ENCODE measurements around the gene STAG1.

STAG1 gene

DNA sequence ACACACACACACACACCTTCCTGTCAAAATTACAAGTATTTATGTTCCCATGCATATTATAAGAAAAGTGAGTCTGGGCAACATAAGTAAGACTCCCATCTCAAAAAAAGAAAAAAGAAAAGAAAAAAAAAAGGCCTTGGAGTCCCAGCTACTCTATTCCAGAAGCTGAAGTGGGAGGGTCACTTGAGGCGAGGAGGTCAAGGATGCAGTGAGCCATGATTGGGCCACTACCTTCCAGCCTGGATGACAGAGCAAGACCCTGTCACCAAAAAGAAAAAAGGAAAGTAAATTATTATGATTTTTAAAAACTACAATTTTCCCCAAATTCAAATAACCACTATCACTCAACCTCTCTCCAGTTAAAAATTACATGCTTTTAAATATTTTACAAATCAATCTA is 113.1 kb downstream of the STAG1 start:
- no peak for DNase-seq (ENCODE audit: low read depth)
- no peak for TF ChIP-seq CTCF (IDR thresholded peaks at IDR 0.05; ENCODE audit: control insufficient read depth, insufficient read depth, low read depth, low read length, missing control alignments)
- no peak overlapping the region for H3K4me3 ChIP-seq (ENCODE audit: control insufficient read depth, low read depth, low read length)

- no peak for DNase-seq (ENCODE audit: low read depth)
- H3K4me3 ChIP-seq (ENCODE audit: control insufficient read depth, low read depth, low read length), result no peak overlapping the region
- no peak for TF ChIP-seq CTCF (IDR thresholded peaks at IDR 0.05; ENCODE audit: control insufficient read depth, insufficient read depth, low read depth, low read length, missing control alignments)
Observed at GRCh38 chr3:136637176-136637575, 115.0 kb downstream of the STAG1 start.

GRCh38 chr3:136634821-136635220 is 117.4 kb downstream of the STAG1 start:
- no peak overlapping the region for H3K4me3 ChIP-seq (ENCODE audit: control insufficient read depth, low read depth, low read length)
- DNase-seq (ENCODE audit: low read depth), result no peak
- no peak for TF ChIP-seq CTCF (IDR thresholded peaks at IDR 0.05; ENCODE audit: control insufficient read depth, insufficient read depth, low read depth, low read length, missing control alignments)

GRCh38 chr3:136632625-136633081 is 119.5 kb downstream of the STAG1 start:
- DNase-seq (ENCODE audit: low read depth), result no peak
- no peak overlapping the region for H3K4me3 ChIP-seq (ENCODE audit: control insufficient read depth, low read depth, low read length)
- TF ChIP-seq CTCF (IDR thresholded peaks at IDR 0.05; ENCODE audit: control insufficient read depth, insufficient read depth, low read depth, low read length, missing control alignments), result no peak

- no peak overlapping the region for H3K4me3 ChIP-seq (ENCODE audit: control insufficient read depth, low read depth, low read length)
- no peak for TF ChIP-seq CTCF (IDR thresholded peaks at IDR 0.05; ENCODE audit: control insufficient read depth, insufficient read depth, low read depth, low read length, missing control alignments)
- DNase-seq (ENCODE audit: low read depth), result no peak
Observed at GRCh38 chr3:136631424-136631823, 120.8 kb downstream of the STAG1 start.

DNA sequence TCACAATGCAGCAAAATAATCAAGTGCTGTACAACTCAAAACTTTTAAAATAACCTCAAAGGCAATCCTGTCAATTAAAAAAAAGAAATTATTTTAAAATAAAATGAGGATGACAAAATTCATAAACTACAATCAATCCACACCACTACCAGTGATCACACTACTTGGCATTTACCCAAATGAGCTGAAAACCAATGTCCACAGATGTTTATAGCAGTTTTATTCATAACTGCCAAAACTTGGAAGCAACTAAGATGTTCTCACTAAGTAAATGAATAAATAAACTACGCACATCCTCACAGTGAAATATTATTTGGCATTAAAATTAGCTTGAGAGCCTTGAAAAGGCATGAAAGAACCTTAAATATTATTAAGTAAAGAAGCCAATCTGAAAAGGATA is 121.3 kb downstream of the STAG1 start:
- no peak for DNase-seq (ENCODE audit: low read depth)
- H3K4me3 ChIP-seq (ENCODE audit: control insufficient read depth, low read depth, low read length), result no peak overlapping the region
- no peak for TF ChIP-seq CTCF (IDR thresholded peaks at IDR 0.05; ENCODE audit: control insufficient read depth, insufficient read depth, low read depth, low read length, missing control alignments)

GRCh38 chr3:136626493-136626892 is 125.7 kb downstream of the STAG1 start:
- no peak overlapping the region for H3K4me3 ChIP-seq (ENCODE audit: control insufficient read depth, low read depth, low read length)
- DNase-seq (ENCODE audit: low read depth), result no peak
- no peak for TF ChIP-seq CTCF (IDR thresholded peaks at IDR 0.05; ENCODE audit: control insufficient read depth, insufficient read depth, low read depth, low read length, missing control alignments)
